HG03378 (cell line): ENCODE data around the gene NIPBL.
"Not testable (repeated sequence)": the region's sequence is repeated elsewhere in the genome, so short reads cannot be mapped to it uniquely, and the experiment has no call there.

ENCODE experiments used
- ATAC-seq: cut with Tn5 transposase; IDR thresholded peaks from one replicate; pipeline ENCODE4 v1.9.1; 2021; ENCODE audit warnings: mild to moderate bottlenecking, moderate library complexity; ENCODE audit not compliant: unreplicated experiment

Gene NIPBL

DNA sequence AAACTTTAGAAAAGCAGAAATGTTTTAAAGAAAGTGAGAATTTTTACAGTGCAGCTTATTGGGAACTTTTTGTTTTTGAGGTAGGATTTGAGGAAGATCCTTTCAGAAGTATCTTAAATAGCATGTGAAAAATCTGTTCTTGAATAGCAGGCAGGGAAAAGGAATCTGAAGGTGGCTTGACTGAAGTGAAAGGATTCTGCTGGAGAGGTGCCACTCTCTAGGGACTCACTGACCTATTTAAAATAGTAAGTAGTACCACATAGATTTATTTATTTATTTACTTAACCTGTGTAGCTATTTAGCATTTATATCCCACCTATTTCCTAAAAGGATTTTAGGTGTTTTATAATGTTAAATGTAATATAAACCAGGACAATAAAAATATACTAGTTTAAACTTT lies 69.1 kb downstream of the NIPBL start:
- ATAC-seq, result no peak

DNA sequence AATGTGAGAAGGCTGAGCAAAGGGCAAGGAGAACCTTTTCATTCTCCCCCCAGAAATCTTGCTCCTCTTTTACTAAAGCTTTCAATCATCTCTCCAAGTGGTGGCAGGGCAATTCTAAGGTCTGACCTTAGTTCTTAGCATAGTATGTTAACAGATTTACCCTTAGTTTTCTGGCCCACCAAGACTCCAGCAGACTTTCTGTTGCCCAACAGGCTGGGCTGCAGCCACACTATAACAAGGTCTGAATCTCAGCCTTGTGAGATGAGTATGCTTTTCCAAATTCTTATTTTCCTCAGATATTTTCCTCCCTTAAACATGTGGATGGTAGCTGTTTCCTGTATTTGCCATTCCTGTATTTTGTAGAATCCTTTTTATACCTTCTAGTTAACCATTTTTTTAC lies 69.5 kb downstream of the NIPBL start:
- no peak for ATAC-seq

DNA sequence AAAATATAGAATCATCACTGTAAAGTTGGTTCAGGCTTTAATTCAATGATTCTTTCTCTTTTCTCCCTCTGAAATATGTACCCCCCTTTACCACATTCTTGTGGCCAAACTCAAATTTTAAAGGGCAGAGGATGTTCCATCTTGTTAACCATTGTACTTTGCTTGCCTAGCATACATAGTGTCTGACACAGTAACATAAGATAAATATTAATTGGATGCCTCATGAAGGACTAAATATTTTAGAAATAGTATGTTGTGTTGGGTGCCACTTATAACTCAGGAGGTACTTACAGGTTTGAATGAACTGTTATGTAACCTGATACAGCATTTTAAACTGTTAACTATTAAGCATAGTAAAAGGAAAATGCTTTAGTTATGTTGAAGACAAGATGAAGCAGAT lies 71.5 kb downstream of the NIPBL start:
- no peak for ATAC-seq

DNA sequence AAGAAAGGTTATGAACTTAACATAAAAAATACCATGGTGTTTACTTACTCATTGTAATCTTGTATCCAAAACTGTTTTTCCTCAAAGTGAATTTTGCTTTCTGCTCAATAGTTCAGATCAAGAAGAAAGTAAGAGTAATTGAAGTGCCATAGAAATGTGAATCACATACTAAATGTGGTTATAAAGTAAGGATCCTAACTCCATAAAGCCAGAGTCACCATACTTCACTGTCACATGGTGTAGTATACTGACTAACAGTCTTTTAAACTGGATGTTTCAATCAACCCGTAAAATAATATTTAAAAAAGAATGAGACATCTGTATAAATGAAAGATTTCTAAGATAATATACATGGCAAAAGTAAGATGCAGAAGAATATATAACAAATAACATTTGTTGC lies 72.1 kb downstream of the NIPBL start:
- ATAC-seq, result no peak

DNA sequence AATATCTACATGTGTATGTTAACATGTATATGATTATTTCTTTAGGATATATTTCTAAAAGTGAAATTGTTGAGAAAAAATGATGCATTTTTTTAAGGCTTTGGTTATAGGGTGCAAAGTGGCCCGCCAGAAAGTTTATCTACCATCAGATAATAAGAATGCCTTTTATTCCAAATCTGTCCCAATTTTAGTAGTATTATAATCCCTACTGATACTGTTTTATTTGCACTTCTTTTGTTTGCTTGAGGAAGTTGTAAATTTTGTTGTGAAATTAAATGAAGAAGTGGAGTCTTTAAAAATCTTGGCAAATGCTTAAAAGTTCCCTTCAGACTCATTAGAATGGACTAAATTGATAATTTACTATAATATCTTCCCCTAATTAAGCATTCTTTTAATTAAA lies 73.0 kb downstream of the NIPBL start:
- no peak for ATAC-seq

DNA sequence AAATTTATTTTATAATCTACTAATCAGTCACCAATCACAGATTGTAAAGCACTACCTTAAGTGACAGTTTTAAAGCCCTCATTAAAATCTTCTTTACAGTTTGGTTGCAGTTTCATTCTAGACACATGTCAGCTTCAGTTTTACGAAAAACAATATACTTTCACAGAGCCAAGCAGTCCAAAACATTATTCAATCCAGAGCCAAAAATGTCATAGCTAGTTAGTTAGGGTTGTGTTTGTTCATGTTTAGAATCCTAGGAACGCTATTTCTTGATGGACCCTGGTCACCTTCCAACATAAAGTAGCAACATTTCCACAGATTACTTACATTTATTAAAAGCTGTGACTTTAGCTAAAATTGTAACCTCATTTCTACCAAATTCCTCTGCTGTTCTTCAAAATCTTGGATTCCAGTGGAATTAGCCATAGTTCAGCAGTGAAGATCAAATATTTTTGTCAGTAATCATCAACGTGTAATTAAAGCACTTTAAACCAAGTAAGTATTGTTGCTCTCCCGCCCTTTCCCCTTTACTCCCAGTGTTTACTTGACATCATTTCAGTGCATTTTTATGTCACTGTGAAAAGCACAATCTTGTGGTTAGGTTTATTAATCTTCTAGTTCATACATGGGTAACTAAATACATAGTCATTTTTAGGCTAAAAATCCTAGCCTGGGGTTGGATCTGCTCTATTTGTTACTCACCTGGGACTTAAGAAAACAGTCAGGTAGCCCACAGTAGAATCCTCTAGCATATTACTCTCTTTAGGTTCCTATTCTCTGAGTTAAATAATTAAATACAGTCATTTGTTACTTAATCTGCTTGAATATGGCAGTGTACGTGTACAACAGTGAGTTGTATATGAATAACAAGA lies 74.3 kb downstream of the NIPBL start:
- no peak for ATAC-seq

DNA sequence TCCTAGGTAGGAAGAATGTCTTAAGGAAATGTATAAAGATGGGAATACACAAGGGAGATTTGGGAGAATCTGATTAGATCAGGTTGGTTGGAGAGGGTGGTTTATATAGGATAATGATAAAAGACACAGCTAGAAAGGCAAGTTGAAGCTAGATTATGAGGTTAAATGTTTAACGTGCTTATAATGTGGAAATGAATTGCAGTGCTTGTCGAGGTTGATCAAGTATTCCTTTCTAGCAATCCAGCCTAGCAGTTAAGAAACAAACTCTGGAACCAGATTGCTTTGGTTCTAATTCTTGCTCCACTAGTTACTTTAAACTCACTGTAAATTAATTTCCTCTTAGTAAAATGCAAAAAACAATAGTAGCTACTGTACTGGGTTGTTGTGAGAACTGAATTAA lies 76.5 kb downstream of the NIPBL start:
- no peak for ATAC-seq

DNA sequence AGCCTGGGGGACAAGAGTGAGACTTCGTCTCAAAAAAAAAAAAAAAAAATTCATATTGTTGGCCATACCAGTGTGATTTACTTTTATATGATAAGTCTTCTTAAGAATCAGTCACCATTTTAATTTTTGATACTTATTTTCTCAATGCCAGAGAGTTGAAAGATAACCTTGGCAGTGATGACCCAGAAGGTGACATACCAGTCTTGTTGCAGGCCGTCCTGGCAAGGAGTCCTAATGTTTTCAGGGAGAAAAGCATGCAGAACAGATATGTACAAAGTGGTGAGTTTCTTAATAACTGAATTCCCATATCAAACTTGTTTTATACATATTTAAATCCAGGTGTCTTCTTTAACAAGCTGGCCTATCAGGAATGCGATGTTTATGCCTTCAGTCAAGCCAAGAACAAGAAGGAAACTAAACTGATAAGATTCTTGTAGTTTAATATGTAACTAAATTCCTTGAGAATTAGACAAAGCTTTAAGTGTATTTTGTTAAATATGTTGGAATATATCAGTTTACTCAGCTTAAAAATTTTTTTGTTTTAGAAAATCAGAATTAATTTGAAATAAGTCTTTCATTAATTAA lies 81.5 kb downstream of the NIPBL start:
- ATAC-seq, result no peak

DNA sequence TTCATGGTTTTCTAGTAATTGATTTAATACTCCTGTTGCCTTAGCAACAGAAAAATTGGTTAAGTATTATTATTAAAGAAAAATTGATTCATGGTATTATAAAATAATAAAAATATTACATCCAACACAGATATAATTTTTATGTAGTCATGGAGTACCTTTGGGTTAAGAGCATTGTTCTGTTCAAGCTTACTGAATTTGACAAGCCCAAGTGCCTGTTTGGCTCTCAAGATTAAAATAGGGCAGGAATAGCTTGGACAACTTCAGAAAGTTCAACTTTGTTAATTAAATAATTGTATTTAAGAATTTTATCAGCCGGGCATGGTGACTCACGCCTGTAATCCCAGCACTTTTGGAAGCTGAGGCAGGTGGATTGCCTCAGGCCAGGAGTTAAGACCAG lies 82.0 kb downstream of the NIPBL start:
- no peak for ATAC-seq

DNA sequence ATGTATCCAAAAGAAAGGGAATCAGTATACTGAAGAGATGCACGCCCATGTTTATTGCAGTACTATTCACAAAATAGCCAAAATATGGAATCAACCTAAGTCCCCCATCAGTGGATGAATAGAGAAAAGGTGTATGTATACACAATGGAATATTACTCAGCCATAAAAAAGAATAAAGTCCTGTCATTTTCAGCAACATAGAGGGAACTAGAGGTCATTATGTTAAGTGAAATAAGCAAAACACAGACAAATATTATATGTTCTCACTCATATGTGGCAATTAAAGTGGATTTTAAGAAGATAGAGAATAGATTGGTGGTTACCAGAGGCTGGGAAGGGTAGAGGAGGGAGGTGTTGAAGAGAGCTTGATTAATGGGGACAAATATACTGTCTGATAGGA lies 88.6 kb downstream of the NIPBL start:
- no peak for ATAC-seq

DNA sequence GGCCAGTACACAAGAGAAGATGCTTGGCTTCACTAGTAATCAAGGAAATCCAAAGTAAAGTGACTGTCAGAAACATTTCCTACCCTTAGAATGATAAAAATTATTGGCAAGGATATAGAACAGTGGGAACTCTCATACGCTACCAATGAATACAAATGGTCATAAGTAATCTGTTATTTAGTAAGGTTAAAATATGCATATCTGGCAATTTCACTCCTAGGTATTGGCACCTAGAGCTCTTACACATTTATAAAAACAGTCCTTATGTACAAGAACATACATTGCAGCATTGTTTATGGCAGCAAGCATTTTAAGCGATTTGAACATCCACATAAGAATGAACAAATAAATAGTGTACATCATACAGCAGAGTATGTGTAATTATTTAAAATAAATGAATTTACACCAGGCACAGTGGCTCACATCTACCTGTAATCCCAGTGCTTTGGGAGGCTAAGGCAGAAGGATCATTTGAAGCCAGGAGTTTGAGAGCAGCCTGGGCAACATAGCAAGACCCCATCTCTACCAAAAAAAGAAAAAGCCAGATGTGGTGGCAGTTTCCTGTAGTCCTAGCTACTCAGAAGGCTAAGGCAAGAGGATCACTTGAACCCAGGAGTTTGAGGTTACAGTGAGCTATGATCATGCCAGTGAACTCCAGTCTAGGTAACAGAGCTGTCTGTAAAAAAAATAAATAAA lies 93.3 kb downstream of the NIPBL start:
- ATAC-seq, result no peak

DNA sequence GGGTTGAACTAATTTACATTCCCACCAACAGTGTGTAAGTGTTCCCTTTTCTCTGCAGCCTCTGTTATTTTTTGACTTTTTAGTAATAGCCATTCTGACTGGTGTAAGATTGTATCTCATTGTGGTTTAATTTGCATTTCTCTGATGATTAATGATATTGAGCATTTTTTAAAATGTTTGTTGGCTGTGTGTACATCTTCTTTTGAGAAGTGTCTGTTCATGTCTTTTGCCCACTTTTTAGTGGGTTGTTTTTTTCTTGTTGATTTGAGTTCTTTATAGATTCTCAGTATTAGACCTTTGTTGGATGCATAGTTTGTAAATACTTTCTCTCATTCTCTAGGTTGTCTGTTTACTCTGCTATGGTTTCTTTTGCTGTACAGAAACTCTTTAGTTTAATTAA lies 101.6 kb downstream of the NIPBL start:
- ATAC-seq, result no peak

DNA sequence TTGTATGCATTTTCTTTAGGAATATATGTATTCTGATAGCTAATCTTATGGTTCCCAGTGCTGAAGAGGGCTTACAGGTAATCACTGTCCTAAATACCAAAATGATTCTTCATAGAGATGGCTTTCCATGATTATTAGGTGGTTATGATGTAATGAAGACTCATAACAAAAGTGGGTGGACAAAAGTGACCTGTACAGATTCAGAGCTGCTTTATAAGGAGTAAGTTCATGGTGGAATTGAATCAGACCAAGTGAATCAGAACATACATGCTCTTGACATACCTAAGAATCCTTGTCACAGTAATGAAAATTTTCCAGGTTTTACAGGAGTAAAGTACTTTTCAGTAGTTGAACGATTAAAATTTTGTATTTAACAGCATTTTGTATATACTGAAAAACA lies 105.6 kb downstream of the NIPBL start:
- no peak for ATAC-seq

DNA sequence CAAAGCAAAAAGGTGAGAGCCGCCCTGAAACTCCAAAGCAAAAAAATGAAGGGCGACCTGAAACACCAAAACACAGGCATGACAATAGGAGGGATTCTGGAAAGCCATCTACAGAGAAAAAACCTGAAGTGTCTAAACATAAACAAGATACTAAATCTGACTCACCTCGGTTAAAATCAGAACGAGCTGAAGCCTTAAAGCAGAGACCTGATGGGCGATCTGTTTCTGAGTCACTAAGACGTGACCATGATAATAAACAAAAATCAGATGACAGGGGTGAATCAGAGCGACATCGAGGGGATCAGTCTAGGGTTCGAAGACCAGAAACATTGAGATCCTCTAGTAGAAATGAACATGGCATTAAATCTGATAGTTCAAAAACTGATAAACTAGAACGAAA lies 108.8 kb downstream of the NIPBL start:
- ATAC-seq, result no peak

DNA sequence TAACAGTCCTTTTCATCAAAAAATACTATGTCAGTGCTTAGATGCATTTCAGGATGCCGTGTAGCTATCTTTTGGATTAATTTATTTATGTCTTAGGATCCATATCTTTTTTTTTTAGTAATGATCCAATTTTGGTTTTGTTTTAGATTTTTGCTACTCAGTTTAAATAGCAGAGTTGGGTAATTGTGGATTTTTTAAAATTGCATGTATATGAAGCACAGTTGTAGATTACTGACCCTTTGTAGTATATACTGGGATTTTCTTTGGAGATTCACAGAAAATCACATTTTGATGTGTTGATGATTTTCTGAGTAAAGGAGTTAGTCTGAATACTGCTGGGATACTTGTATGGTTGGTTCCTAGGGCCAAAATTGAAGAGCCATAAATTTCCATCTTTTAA lies 111.8 kb downstream of the NIPBL start:
- ATAC-seq, result no peak

DNA sequence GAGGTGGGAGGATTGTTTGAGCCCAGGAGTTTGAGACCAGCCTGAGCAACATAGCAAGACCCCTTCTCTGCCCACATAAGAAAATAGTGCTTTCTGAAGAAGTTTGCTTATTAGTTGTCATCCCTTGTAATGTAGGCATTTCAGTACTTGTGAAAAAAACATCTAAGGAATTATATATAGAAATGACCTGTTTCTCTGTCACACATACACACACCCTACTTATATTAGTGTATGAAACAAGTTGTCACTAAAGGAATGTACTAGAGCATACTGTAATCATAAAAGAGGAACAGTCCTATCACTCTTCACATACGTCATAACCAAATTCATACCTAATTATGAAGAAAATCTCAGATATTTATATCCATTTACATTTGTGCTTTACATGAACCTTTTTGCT lies 122.0 kb downstream of the NIPBL start:
- ATAC-seq, result no peak

DNA sequence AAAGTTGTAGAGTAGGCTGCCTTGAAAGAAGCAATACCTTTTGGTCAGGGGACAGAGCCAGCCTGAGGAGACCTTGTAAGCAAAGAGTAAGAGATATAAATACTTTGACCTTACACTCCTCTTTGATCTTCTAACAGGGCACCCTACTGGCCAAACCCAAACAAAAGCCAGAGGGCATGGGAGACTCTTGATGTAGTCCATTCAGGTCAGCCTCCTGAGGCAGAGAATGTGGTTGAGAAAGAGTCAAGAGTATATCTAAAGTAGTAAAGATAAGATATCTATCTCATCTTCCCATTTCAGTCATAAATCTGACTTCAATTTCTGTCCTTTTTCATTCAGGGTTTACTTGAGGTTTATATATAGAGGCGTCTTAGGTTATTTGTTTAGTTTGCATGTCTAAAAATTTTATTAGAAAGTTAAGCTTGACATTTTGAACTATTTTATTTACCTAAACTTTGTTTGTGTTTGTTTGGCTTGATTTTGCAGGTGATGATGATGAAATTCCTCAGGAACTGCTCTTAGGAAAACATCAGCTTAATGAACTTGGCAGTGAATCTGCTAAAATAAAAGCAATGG lies 125.7 kb downstream of the NIPBL start:
- ATAC-seq, result no peak

DNA sequence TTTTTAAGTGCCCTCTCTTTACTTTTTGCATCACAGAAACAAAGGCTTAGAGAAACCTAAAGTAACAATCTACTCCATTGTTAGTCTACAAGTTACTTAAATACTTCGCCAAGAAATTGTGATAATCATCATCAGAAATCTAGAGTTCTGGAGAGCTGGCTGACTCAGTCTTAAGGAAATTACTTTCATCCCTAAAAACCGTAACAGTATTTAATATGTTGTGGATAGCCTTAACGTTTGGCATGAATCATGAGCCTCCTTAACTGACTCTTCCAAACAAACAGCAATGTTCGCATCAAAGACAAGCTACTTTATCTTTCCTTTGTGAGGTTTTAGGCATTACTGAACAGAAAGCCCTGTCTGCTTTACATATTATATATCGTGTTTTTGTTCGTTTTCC lies 128.7 kb downstream of the NIPBL start:
- ATAC-seq, result no peak

DNA sequence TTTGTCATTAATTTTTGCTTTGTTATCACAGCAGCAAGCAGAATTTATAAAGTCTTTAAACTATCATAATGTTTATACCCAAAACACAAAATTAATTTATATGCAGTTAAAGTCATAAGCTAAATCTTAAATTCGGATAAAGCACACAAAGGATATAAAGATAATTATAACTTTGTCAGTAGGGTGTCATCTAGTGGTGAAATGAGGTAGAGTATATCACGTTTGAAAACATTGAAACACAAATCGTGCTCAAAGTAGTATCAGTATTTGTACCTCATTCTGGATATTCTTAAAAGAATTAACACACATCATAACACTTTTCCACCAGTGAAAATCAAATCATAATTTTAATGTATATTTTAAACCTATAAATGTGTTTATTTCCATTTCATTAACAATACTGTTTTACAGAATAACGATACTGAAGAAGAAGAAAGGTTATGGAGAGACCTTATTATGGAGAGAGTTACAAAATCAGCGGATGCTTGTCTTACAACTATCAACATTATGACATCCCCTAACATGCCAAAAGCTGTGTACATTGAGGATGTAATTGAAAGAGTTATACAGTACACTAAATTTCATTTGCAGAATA lies 129.5 kb downstream of the NIPBL start:
- ATAC-seq, result no peak

DNA sequence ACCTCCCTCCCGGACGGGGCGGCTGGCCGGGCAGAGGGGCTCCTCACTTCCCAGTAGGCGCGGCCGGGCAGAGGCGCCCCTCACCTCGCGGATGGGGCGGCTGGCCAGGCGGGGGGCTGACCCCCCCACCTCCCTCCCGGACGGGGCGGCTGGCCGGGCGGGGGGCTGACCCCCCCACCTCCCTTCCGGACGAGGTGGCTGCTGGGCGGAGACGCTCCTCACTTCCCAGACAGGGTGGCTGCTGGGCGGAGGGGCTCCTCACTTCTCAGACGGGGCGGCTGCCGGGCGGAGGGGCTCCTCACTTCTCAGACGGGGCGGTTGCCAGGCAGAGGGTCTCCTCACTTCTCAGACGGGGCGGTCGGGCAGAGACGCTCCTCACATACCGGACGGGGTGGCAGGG lies 136.6 kb downstream of the NIPBL start:
- ATAC-seq, result not testable (repeated sequence)

DNA sequence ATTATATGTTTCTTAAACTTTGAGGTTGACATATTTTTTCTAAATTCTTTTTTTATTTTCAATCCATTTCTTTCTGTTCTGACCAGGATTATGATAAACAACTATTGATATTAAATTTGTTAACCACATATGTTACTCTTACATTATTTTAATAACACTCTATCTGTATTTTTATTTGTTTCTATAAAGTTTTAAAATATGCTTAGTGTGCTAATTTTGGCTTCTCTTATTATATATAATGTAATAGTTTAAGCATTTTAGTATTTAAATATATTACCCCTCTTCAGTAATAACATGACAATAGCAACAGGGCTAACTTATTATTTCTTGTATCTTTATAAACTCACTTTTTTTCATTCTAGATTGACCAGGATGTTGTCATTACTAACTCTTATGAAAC lies 137.8 kb downstream of the NIPBL start:
- ATAC-seq, result no peak
